Endodermal cell (in vitro differentiated cells): Measurements from ENCODE around the gene TEX101. TPM values are rescaled to one million over a fixed set of nuclear protein-coding genes. Genes with fewer than 3 reads are reported as not detected.

Experiments
- DNase-seq: peaks from one replicate; pipeline ENCODE4 v3.0.0-alpha.2; 2017
- H3K27ac ChIP-seq: 2 replicates; pipeline ENCODE4 v1.5.1; 2013; ENCODE audit warnings: mild to moderate bottlenecking, low read depth, low read length, moderate library complexity
- H3K27me3 ChIP-seq: 2 replicates; pipeline ENCODE4 v1.6.1; 2013; ENCODE audit warnings: mild to moderate bottlenecking, low read length, moderate library complexity; ENCODE audit not compliant: insufficient read depth, control insufficient read depth, poor library complexity, severe bottlenecking
- H3K36me3 ChIP-seq: 2 replicates; pipeline ENCODE4 v1.7.0; 2013; ENCODE audit warnings: mild to moderate bottlenecking, low read length, moderate library complexity; ENCODE audit not compliant: control insufficient read depth, insufficient read depth
- H3K4me1 ChIP-seq: one replicate; pipeline ENCODE4 v1.7.0; 2013; ENCODE audit warnings: low read length; ENCODE audit not compliant: control insufficient read depth, insufficient read depth
- H3K4me3 ChIP-seq: 2 replicates; pipeline ENCODE4 v1.5.1; 2013; ENCODE audit warnings: mild to moderate bottlenecking, low read length, moderate library complexity
- H3K9ac ChIP-seq: 2 replicates; pipeline ENCODE4 v1.6.1; 2013; ENCODE audit warnings: mild to moderate bottlenecking, low read length, moderate library complexity; ENCODE audit not compliant: poor library complexity, severe bottlenecking; ENCODE audit errors: extremely low read depth
- H3K9me3 ChIP-seq: 2 replicates; pipeline ENCODE4 v1.6.1; 2013; ENCODE audit warnings: mild to moderate bottlenecking, low read length, moderate library complexity; ENCODE audit not compliant: control insufficient read depth
- H3K27ac Mint-ChIP-seq: 2 replicates; pipeline ENCODE4 v1.8.0; 2020; ENCODE audit warnings: mixed read lengths
- H3K27me3 Mint-ChIP-seq: 2 replicates; pipeline ENCODE4 v1.8.0; 2021; ENCODE audit warnings: mild to moderate bottlenecking, mixed read lengths; ENCODE audit not compliant: insufficient read depth
- H3K36me3 Mint-ChIP-seq: 2 replicates; pipeline ENCODE4 v1.8.0; 2020; ENCODE audit warnings: low read depth, mixed read lengths
- H3K4me1 Mint-ChIP-seq: 2 replicates; pipeline ENCODE4 v1.8.0; 2020; ENCODE audit warnings: mixed read lengths
- H3K4me3 Mint-ChIP-seq: 2 replicates; pipeline ENCODE4 v1.8.0; 2020; ENCODE audit warnings: mild to moderate bottlenecking, moderate library complexity, mixed read lengths
- H3K9me3 Mint-ChIP-seq: 2 replicates; pipeline ENCODE4 v1.8.0; 2020; ENCODE audit warnings: mild to moderate bottlenecking, mixed read lengths
- CTCF ChIP-seq: fragments of 200-600 bp; sonication (generic); conservative IDR thresholded peaks from 2 replicates; pipeline ENCODE4 v1.5.0; 2021; ENCODE audit warnings: antibody characterized with exemption, mild to moderate bottlenecking
- WGBS, 2 experiments: methylation state at CpG; one replicate each; pipeline versions ENCODE4 v1.1.5 to v1.1.7; 2013; ENCODE audit warnings: missing lambda C conversion rate in 2 of 2, mixed read lengths in 1 of 2; ENCODE audit not compliant: insufficient coverage in 1 of 2, insufficient read length in 1 of 2; 5-methylcytosine and 5-hydroxymethylcytosine counted together
- total RNA-seq, 2 donors: library from RNA; stranded (reverse); fragmentation: NEBNext Ultra II Directional in 1 of 2; extraction: Animal tissue kit (Norgen Biotek cat#: 25700) in 1 of 2; gene quantifications; 2 replicates in 1 of 2; 3 replicates in 1 of 2; pipeline ENCODE4 v1.2.1, GENCODE V29; 2021

Gene TEX101
- total RNA-seq, 2 donors from 2014 or later, result 0.59 TPM; not detected in 1

- Mint-ChIP-seq H3K36me3 (no peaks in the 10 kb centered on the region), H3K27ac (peak overlapping the region; percentile 80), H3K4me3 (peak overlapping the region; percentile 70), H3K27me3 (peaks cover 71% of the 10 kb centered on the region), H3K9me3 (peaks cover 19% of the 10 kb centered on the region), H3K4me1 (no peaks in the 10 kb centered on the region)
- Histone ChIP-seq H3K9me3 (no peaks in the 10 kb centered on the region), H3K9ac (no peak overlapping the region), H3K4me3 (peak overlapping the region; percentile 80), H3K27me3 (peaks cover 37% of the 10 kb centered on the region), H3K36me3 (no peaks in the 10 kb centered on the region), H3K4me1 (no peaks in the 10 kb centered on the region), H3K27ac (peak overlapping the region; percentile 52)
- DNase-seq, result peak; percentile 100
- 0% methylated on average over 24 to 57 of the region's 57 CpGs for WGBS, 2 experiments
- no peak for TF ChIP-seq CTCF
Measured at GRCh38 chr19:43463381-43464133, 48.9 kb downstream of the TEX101 start.

- H3K27me3 ChIP-seq, result peaks cover 37% of the 10 kb centered on the region
- no peak for TF ChIP-seq CTCF
- Mint-ChIP-seq H3K27me3 (peaks cover 71% of the 10 kb centered on the region), H3K27ac (peak overlapping the region; percentile 15), H3K9me3 (peaks cover 19% of the 10 kb centered on the region), H3K4me3 (peak overlapping the region; percentile 70), H3K36me3 (no peaks in the 10 kb centered on the region), H3K4me1 (no peaks in the 10 kb centered on the region)
- H3K9ac ChIP-seq, result no peak overlapping the region
- no peaks in the 10 kb centered on the region for H3K4me1 ChIP-seq
- H3K4me3 ChIP-seq, result peak overlapping the region; percentile 80
- no peaks in the 10 kb centered on the region for H3K36me3 ChIP-seq
- DNase-seq, result no peak
- H3K27ac ChIP-seq, result peak overlapping the region; percentile 30
- no peaks in the 10 kb centered on the region for H3K9me3 ChIP-seq
- WGBS, 2 experiments, result 21 to 35% methylated on average over 16 to 33 of the region's 33 CpGs
Measured at GRCh38 chr19:43464134-43464775, 49.6 kb downstream of the TEX101 start.

GRCh38 chr19:43465468-43466120 is 50.9 kb downstream of the TEX101 start, which contains the start of gene LYPD3:
TSS of gene LYPD3 (minus strand) at chr19:43465608. CDS start at chr19:43465571, 37 bp downstream.
- Histone ChIP-seq H3K27me3 (peaks cover 37% of the 10 kb centered on the region), H3K9me3 (no peaks in the 10 kb centered on the region), H3K27ac (no peak within 1 kb of the TSS), H3K4me1 (no peaks in the 10 kb centered on the region), H3K36me3 (no peaks in the 10 kb centered on the region), H3K9ac (no peak within 1 kb of the TSS), H3K4me3 (peak within 1 kb of the TSS; percentile 80)
- H3K9me3 Mint-ChIP-seq, result peaks cover 19% of the 10 kb centered on the region
- H3K27me3 Mint-ChIP-seq, result peaks cover 69% of the 10 kb centered on the region
- H3K36me3 Mint-ChIP-seq, result no peaks in the 10 kb centered on the region
- H3K27ac Mint-ChIP-seq, result no peak within 1 kb of the TSS
- TF ChIP-seq CTCF, result no peak
- WGBS, 2 experiments, result 55 to 85% methylated on average over 5 to 24 of the region's 24 CpGs
- DNase-seq, result peak; percentile 81
- H3K4me3 Mint-ChIP-seq, result peak within 1 kb of the TSS; percentile 70
- H3K4me1 Mint-ChIP-seq, result no peaks in the 10 kb centered on the region
